GM23338 (cell line): Measurements from ENCODE around the gene GALK1. TPM values are rescaled to one million over a fixed set of nuclear protein-coding genes. Genes with fewer than 3 reads are reported as not detected.

Source experiments
- ATAC-seq: fragments of 200-7000 bp; cut with Tn5 transposase; 3 replicates; pipeline ENCODE4 v1.9.1; 2020
- DNase-seq: peaks from one replicate; pipeline ENCODE4 v3.0.0-alpha.2; 2015; ENCODE audit warnings: low spot score
- H2AFZ ChIP-seq: fragments of 200-600 bp; sonication (generic); 2 replicates; pipeline ENCODE4 v1.8.0; 2016; ENCODE audit warnings: antibody characterized with exemption, mild to moderate bottlenecking, moderate library complexity
- H3F3A ChIP-seq: fragments of 200-600 bp; sonication (generic); replicated peaks from 2 replicates; pipeline ENCODE4 v1.8.0; 2017; ENCODE audit warnings: antibody characterized with exemption, mixed run types, low read depth
- H3K27ac ChIP-seq: fragments of 200-600 bp; sonication (generic); 2 replicates; pipeline ENCODE4 v1.6.1; 2016; ENCODE audit warnings: low read depth
- H3K27me3 ChIP-seq: fragments of 200-600 bp; sonication (generic); 2 replicates; pipeline ENCODE4 v1.8.0; 2016; ENCODE audit warnings: mild to moderate bottlenecking, mixed run types, moderate library complexity; ENCODE audit not compliant: insufficient read depth
- H3K36me3 ChIP-seq: fragments of 200-600 bp; sonication (generic); 2 replicates; pipeline ENCODE4 v1.8.0; 2016; ENCODE audit warnings: mild to moderate bottlenecking; ENCODE audit not compliant: insufficient read depth
- H3K4me1 ChIP-seq: fragments of 200-600 bp; sonication (generic); 2 replicates; pipeline ENCODE4 v1.8.0; 2016; ENCODE audit warnings: mild to moderate bottlenecking, moderate library complexity; ENCODE audit not compliant: insufficient read depth
- H3K4me2 ChIP-seq: fragments of 200-600 bp; sonication (generic); 2 replicates; pipeline ENCODE4 v1.7.1; 2017; ENCODE audit warnings: mixed run types
- H3K4me3 ChIP-seq: fragments of 200-600 bp; sonication (generic); 2 replicates; pipeline ENCODE4 v1.6.1; 2016; ENCODE audit warnings: mixed run types
- H3K79me2 ChIP-seq: fragments of 200-600 bp; sonication (generic); replicated peaks from 2 replicates; pipeline ENCODE4 v1.8.0; 2017; ENCODE audit warnings: mild to moderate bottlenecking; ENCODE audit not compliant: insufficient read depth
- H3K9me2 ChIP-seq: fragments of 200-600 bp; sonication (generic); 2 replicates; pipeline ENCODE4 v1.8.0; 2017; ENCODE audit not compliant: insufficient read depth
- H4K20me1 ChIP-seq: fragments of 200-600 bp; sonication (generic); replicated peaks from 2 replicates; pipeline ENCODE4 v1.8.0; 2017; ENCODE audit warnings: mild to moderate bottlenecking; ENCODE audit not compliant: insufficient read depth
- H3K27ac Mint-ChIP-seq: 2 replicates; pipeline ENCODE4 v1.8.0; 2020; ENCODE audit warnings: inconsistent platforms, mild to moderate bottlenecking, moderate library complexity, mixed read lengths
- H3K27me3 Mint-ChIP-seq: 3 replicates; pipeline ENCODE4 v1.8.0; 2022; ENCODE audit warnings: low read depth, mild to moderate bottlenecking, moderate library complexity, mixed read lengths, inconsistent platforms; ENCODE audit not compliant: insufficient read depth, poor library complexity
- H3K36me3 Mint-ChIP-seq: 3 replicates; pipeline ENCODE4 v1.8.0; 2021; ENCODE audit warnings: low read depth, mild to moderate bottlenecking, inconsistent platforms, moderate library complexity, mixed read lengths
- H3K4me1 Mint-ChIP-seq: 3 replicates; pipeline ENCODE4 v1.8.0; 2020; ENCODE audit warnings: mild to moderate bottlenecking, inconsistent platforms, mixed read lengths
- H3K4me3 Mint-ChIP-seq: 3 replicates; pipeline ENCODE4 v1.8.0; 2021; ENCODE audit warnings: moderate library complexity, mild to moderate bottlenecking, inconsistent platforms, mixed read lengths
- H3K9me3 Mint-ChIP-seq: 3 replicates; pipeline ENCODE4 v1.8.0; 2020; ENCODE audit warnings: moderate library complexity, mild to moderate bottlenecking, inconsistent platforms, mixed read lengths
- EZH2 ChIP-seq: fragments of 200-600 bp; sonication (generic); IDR thresholded peaks from one replicate; pipeline ENCODE4 v1.8.0; 2017; ENCODE audit warnings: antibody characterized with exemption, mild to moderate bottlenecking, low read depth; ENCODE audit not compliant: unreplicated experiment
- POLR2AphosphoS5 ChIP-seq: IDR thresholded peaks from 2 replicates; pipeline ENCODE4 v1.6.1; 2016; ENCODE audit warnings: antibody characterized with exemption, low read depth
- STAT1 ChIP-seq: IDR thresholded peaks from one replicate; pipeline ENCODE4 v1.6.1; 2016; ENCODE audit warnings: antibody characterized with exemption; ENCODE audit not compliant: unreplicated experiment
- ZNF114 ChIP-seq: fragments of 250-450 bp; sonication (Bioruptor Pico); IDR thresholded peaks from 2 replicates; pipeline ENCODE4 v1.5.0; 2020; ENCODE audit warnings: mild to moderate bottlenecking, moderate library complexity
- ZNF331 ChIP-seq: fragments of 250-450 bp; sonication (Bioruptor Pico); IDR thresholded peaks from 2 replicates; pipeline ENCODE4 v1.5.0; 2020; ENCODE audit warnings: low read depth, mild to moderate bottlenecking, moderate library complexity
- polyA plus RNA-seq: library from polyadenylated mRNA; unstranded; fragments of >200 nt; fragmentation: Nextera tagmentation; extraction: Ambion mirVana; gene quantifications from 2 replicates; pipeline ENCODE4 v1.2.1, GENCODE V29; 2016
- total RNA-seq: library from RNA; depleted of rRNA; stranded (reverse); fragments of >200 nt; shearing (Covaris generic); gene quantifications from 2 replicates; pipeline ENCODE4 v1.2.3, GENCODE V29; 2014
- TF ChIP-seq, protein P1 (sequence below): fragments of 250-450 bp; sonication (Bioruptor Pico); IDR thresholded peaks from 2 replicates; pipeline ENCODE4 v1.5.0; 2020; ENCODE audit warnings: mild to moderate bottlenecking, moderate library complexity
- TF ChIP-seq, protein P2 (sequence below): IDR thresholded peaks from 2 replicates; pipeline ENCODE4 v1.6.1; 2016; ENCODE audit warnings: antibody characterized with exemption
- TF ChIP-seq, protein P3 (sequence below): IDR thresholded peaks from one replicate; pipeline ENCODE4 v1.6.1; 2018; ENCODE audit warnings: antibody characterized with exemption; ENCODE audit not compliant: unreplicated experiment

Gene GALK1
- total and polyA plus RNA-seq, 2 experiments from 2014 or later = 30.5 to 31.7 TPM

DNA sequence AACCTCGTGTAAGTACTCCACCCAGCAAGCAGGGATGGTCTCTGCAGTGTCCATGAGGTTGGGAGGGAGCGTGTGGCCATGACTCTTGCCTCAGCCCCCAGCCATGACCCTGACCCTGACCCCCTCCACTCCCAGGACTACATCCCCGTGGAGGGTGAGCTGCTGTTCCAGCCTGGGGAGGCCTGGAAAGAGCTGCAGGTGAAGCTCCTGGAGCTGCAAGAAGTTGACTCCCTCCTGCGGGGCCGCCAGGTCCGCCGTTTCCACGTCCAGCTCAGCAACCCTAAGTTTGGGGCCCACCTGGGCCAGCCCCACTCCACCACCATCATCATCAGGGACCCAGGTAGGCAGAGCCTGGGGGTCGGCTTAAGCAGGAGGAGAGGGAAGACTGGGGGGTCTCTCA lies 16.3 kb downstream of the GALK1 start:
- Histone ChIP-seq H3K79me2 (no peaks in the 10 kb centered on the region), H3K4me3 (no peak overlapping the region), H3K4me2 (no peak overlapping the region), H3K27ac (no peak overlapping the region), H2AFZ (no peak overlapping the region), H4K20me1 (no peaks in the 10 kb centered on the region), H3F3A (peaks cover 7% of the 10 kb centered on the region; the same call in 1 of the 2 replicates), H3K36me3 (no peaks in the 10 kb centered on the region), H3K9me2 (no peaks in the 10 kb centered on the region), H3K27me3 (no peaks in the 10 kb centered on the region), H3K4me1 (no peaks in the 10 kb centered on the region)
- H3K36me3 Mint-ChIP-seq = no peaks in the 10 kb centered on the region
- no peak overlapping the region for H3K27ac Mint-ChIP-seq
- no peaks in the 10 kb centered on the region for H3K4me1 Mint-ChIP-seq
- no peak overlapping the region for H3K4me3 Mint-ChIP-seq
- ATAC-seq (no peak), DNase-seq (no peak)
- H3K9me3 Mint-ChIP-seq = no peaks in the 10 kb centered on the region
- peaks cover 17% of the 10 kb centered on the region for H3K27me3 Mint-ChIP-seq
- TF ChIP-seq, protein P1, sequence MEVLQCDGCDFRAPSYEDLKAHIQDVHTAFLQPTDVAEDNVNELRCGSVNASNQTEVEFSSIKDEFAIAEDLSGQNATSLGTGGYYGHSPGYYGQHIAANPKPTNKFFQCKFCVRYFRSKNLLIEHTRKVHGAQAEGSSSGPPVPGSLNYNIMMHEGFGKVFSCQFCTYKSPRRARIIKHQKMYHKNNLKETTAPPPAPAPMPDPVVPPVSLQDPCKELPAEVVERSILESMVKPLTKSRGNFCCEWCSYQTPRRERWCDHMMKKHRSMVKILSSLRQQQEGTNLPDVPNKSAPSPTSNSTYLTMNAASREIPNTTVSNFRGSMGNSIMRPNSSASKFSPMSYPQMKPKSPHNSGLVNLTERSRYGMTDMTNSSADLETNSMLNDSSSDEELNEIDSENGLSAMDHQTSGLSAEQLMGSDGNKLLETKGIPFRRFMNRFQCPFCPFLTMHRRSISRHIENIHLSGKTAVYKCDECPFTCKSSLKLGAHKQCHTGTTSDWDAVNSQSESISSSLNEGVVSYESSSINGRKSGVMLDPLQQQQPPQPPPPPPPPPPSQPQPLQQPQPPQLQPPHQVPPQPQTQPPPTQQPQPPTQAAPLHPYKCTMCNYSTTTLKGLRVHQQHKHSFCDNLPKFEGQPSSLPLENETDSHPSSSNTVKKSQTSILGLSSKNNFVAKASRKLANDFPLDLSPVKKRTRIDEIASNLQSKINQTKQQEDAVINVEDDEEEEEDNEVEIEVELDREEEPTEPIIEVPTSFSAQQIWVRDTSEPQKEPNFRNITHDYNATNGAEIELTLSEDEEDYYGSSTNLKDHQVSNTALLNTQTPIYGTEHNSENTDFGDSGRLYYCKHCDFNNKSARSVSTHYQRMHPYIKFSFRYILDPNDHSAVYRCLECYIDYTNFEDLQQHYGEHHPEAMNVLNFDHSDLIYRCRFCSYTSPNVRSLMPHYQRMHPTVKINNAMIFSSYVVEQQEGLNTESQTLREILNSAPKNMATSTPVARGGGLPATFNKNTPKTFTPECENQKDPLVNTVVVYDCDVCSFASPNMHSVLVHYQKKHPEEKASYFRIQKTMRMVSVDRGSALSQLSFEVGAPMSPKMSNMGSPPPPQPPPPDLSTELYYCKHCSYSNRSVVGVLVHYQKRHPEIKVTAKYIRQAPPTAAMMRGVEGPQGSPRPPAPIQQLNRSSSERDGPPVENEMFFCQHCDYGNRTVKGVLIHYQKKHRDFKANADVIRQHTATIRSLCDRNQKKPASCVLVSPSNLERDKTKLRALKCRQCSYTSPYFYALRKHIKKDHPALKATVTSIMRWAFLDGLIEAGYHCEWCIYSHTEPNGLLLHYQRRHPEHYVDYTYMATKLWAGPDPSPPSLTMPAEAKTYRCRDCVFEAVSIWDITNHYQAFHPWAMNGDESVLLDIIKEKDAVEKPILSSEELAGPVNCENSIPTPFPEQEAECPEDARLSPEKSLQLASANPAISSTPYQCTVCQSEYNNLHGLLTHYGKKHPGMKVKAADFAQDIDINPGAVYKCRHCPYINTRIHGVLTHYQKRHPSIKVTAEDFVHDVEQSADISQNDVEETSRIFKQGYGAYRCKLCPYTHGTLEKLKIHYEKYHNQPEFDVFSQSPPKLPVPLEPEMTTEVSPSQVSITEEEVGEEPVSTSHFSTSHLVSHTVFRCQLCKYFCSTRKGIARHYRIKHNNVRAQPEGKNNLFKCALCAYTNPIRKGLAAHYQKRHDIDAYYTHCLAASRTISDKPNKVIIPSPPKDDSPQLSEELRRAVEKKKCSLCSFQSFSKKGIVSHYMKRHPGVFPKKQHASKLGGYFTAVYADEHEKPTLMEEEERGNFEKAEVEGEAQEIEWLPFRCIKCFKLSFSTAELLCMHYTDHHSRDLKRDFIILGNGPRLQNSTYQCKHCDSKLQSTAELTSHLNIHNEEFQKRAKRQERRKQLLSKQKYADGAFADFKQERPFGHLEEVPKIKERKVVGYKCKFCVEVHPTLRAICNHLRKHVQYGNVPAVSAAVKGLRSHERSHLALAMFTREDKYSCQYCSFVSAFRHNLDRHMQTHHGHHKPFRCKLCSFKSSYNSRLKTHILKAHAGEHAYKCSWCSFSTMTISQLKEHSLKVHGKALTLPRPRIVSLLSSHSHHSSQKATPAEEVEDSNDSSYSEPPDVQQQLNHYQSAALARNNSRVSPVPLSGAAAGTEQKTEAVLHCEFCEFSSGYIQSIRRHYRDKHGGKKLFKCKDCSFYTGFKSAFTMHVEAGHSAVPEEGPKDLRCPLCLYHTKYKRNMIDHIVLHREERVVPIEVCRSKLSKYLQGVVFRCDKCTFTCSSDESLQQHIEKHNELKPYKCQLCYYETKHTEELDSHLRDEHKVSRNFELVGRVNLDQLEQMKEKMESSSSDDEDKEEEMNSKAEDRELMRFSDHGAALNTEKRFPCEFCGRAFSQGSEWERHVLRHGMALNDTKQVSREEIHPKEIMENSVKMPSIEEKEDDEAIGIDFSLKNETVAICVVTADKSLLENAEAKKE (CRISPR knock-in tag) = no peak
- TF ChIP-seq ZNF331 (CRISPR knock-in tag) (no peak), ZNF114 (CRISPR knock-in tag) (no peak), EZH2 (no peak), POLR2AphosphoS5 (no peak), STAT1 (no peak)
- TF ChIP-seq, protein P2, sequence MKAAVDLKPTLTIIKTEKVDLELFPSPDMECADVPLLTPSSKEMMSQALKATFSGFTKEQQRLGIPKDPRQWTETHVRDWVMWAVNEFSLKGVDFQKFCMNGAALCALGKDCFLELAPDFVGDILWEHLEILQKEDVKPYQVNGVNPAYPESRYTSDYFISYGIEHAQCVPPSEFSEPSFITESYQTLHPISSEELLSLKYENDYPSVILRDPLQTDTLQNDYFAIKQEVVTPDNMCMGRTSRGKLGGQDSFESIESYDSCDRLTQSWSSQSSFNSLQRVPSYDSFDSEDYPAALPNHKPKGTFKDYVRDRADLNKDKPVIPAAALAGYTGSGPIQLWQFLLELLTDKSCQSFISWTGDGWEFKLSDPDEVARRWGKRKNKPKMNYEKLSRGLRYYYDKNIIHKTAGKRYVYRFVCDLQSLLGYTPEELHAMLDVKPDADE = no peak
- TF ChIP-seq, protein P3, sequence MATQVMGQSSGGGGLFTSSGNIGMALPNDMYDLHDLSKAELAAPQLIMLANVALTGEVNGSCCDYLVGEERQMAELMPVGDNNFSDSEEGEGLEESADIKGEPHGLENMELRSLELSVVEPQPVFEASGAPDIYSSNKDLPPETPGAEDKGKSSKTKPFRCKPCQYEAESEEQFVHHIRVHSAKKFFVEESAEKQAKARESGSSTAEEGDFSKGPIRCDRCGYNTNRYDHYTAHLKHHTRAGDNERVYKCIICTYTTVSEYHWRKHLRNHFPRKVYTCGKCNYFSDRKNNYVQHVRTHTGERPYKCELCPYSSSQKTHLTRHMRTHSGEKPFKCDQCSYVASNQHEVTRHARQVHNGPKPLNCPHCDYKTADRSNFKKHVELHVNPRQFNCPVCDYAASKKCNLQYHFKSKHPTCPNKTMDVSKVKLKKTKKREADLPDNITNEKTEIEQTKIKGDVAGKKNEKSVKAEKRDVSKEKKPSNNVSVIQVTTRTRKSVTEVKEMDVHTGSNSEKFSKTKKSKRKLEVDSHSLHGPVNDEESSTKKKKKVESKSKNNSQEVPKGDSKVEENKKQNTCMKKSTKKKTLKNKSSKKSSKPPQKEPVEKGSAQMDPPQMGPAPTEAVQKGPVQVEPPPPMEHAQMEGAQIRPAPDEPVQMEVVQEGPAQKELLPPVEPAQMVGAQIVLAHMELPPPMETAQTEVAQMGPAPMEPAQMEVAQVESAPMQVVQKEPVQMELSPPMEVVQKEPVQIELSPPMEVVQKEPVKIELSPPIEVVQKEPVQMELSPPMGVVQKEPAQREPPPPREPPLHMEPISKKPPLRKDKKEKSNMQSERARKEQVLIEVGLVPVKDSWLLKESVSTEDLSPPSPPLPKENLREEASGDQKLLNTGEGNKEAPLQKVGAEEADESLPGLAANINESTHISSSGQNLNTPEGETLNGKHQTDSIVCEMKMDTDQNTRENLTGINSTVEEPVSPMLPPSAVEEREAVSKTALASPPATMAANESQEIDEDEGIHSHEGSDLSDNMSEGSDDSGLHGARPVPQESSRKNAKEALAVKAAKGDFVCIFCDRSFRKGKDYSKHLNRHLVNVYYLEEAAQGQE = no peak
